ENCODE data around the gene PTPRCAP. TPM values are rescaled to one million over a fixed set of nuclear protein-coding genes. Genes with fewer than 3 reads are reported as not detected.

PTPRCAP gene
- total RNA-seq, 4 donors from 2014 or later: 0.29 to 5.0 (median 1.9) TPM

GRCh38 chr11:67451658-67451976 is 14.1 kb upstream of the PTPRCAP start:
- H3K27ac ChIP-seq: no peak overlapping the region
- intact Hi-C loops (cut with DNase I; ENCODE audit: low total_unique reads): no loop called here
- no peaks in the 10 kb centered on the region for H3K27me3 ChIP-seq
- no peak for DNase-seq
- no peak for TF ChIP-seq CTCF (IDR thresholded peaks at IDR 0.05)
- TF ChIP-seq POLR2A (IDR thresholded peaks at IDR 0.05): no peak
- no peak overlapping the region for H3K4me3 ChIP-seq
- H3K9me3 ChIP-seq: no peaks in the 10 kb centered on the region
- H3K36me3 ChIP-seq: no peaks in the 10 kb centered on the region
- no peaks in the 10 kb centered on the region for H3K4me1 ChIP-seq

GRCh38 chr11:67450796-67451657 is 13.5 kb upstream of the PTPRCAP start:
- intact Hi-C loops (cut with DNase I; ENCODE audit: low total_unique reads): no loop called here
- Histone ChIP-seq H3K36me3 (no peaks in the 10 kb centered on the region), H3K9me3 (no peaks in the 10 kb centered on the region), H3K27ac (no peak overlapping the region), H3K4me1 (no peaks in the 10 kb centered on the region), H3K4me3 (no peak overlapping the region), H3K27me3 (no peaks in the 10 kb centered on the region)
- no peak for DNase-seq
- no peak for TF ChIP-seq POLR2A (IDR thresholded peaks at IDR 0.05)
- no peak for TF ChIP-seq CTCF (IDR thresholded peaks at IDR 0.05)

DNA sequence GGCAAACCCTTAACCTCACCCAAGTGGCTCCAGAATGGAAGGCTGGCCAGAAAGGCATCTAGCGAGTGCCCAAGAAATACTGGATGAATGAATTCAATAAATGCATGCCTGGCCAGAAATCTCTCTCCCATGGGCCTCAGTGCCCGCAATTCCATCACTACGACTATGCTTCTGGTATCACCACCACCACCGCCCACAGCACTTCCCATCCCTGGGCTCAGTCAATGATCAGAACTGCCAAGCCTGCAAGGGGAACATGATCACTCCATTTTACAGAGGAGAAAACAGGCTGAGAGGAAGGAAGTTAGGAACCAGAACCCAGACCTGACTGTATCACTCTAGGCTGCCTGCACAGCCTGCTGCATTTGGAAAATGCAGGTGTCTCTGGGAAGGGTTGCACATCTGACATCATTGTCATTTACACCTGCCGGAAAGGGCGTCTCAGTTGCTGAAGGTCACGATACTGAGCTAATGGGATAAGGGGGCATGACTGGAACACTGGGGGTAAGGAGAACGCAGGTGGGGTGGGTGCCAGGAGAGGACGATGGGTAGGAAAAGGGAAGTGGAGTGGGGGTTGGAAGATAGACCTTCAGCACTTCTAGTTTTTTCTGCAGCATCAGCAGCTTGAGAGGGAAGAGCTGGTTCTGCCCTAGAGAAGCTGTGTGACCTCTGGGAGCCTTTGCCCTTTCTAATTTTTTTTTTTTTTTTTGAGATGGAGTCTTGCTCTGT is 11.8 kb upstream of the PTPRCAP start:
- no peaks in the 10 kb centered on the region for H3K9me3 ChIP-seq
- H3K27ac ChIP-seq: no peak overlapping the region
- no peaks in the 10 kb centered on the region for H3K36me3 ChIP-seq
- intact Hi-C loops (cut with DNase I; ENCODE audit: low total_unique reads): no loop called here
- TF ChIP-seq POLR2A (IDR thresholded peaks at IDR 0.05) (no peak), CTCF (IDR thresholded peaks at IDR 0.05) (no peak)
- no peak for DNase-seq
- no peak overlapping the region for H3K4me3 ChIP-seq
- no peaks in the 10 kb centered on the region for H3K4me1 ChIP-seq
- H3K27me3 ChIP-seq: no peaks in the 10 kb centered on the region

GRCh38 chr11:67448220-67448609 is 10.7 kb upstream of the PTPRCAP start:
- no peak for TF ChIP-seq POLR2A (IDR thresholded peaks at IDR 0.05)
- TF ChIP-seq CTCF (IDR thresholded peaks at IDR 0.05): no peak
- Histone ChIP-seq H3K4me1 (no peaks in the 10 kb centered on the region), H3K9me3 (no peaks in the 10 kb centered on the region), H3K36me3 (no peaks in the 10 kb centered on the region), H3K27me3 (no peaks in the 10 kb centered on the region), H3K27ac (no peak overlapping the region), H3K4me3 (no peak overlapping the region)
- intact Hi-C loops (cut with DNase I; ENCODE audit: low total_unique reads): no loop called here
- DNase-seq: no peak

- TF ChIP-seq CTCF (IDR thresholded peaks at IDR 0.05) (no peak), POLR2A (IDR thresholded peaks at IDR 0.05) (no peak)
- intact Hi-C loops (cut with DNase I; ENCODE audit: low total_unique reads): no loop called here
Observed at GRCh38 chr11:67445515-67445914, 8.0 kb upstream of the PTPRCAP start.

More at GRCh38 chr11:67445515-67445914, 8.0 kb upstream of the PTPRCAP start:
- H3K9me3 ChIP-seq: no peaks in the 10 kb centered on the region
- H3K4me1 ChIP-seq: no peaks in the 10 kb centered on the region
- no peaks in the 10 kb centered on the region for H3K36me3 ChIP-seq
- H3K27ac ChIP-seq: no peak overlapping the region
- DNase-seq: no peak
- no peaks in the 10 kb centered on the region for H3K27me3 ChIP-seq
- H3K4me3 ChIP-seq: no peak overlapping the region
